GM20431 (cell line): ENCODE results near the gene DUOX2.
"Not testable (repeated sequence)": the region's sequence is repeated elsewhere in the genome, so short reads cannot be mapped to it uniquely, and the experiment has no call there.

Source experiments
- in situ Hi-C: fragments of 300-500 bp; cut with MseI, MboI; formaldehyde crosslinking; loops from one replicate; pipeline ENCODE4 v1.15.0; 2020; ENCODE audit warnings: low sequenced_read_pairs; ENCODE audit not compliant: unreplicated experiment

Gene DUOX2

GRCh38 chr15:45105586-45105985 lies 8.4 kb downstream of the DUOX2 start:
- in situ Hi-C loops, result no loop called here

- in situ Hi-C loops, result not testable (repeated sequence)
Observed at GRCh38 chr15:45104170-45104569, 9.8 kb downstream of the DUOX2 start.

GRCh38 chr15:45102226-45102625 lies 11.7 kb downstream of the DUOX2 start:
- in situ Hi-C loops, result no loop called here

- in situ Hi-C loops, result no loop called here
Observed at GRCh38 chr15:45101749-45102148, 12.2 kb downstream of the DUOX2 start.

GRCh38 chr15:45100884-45101625 lies 12.9 kb downstream of the DUOX2 start:
- in situ Hi-C loops, result no loop called here

GRCh38 chr15:45099549-45100165 lies 14.3 kb downstream of the DUOX2 start:
- in situ Hi-C loops, result no loop called here

- in situ Hi-C loops, result no loop called here
Observed at GRCh38 chr15:45097466-45097865, 16.5 kb downstream of the DUOX2 start.

- in situ Hi-C loops, result no loop called here
Observed at GRCh38 chr15:45095661-45096060, 18.3 kb downstream of the DUOX2 start.

- in situ Hi-C loops, result no loop called here
Observed at GRCh38 chr15:45094358-45094730, 19.6 kb downstream of the DUOX2 start.

- in situ Hi-C loops, result no loop called here
Observed at GRCh38 chr15:45093622-45094357, 20.2 kb downstream of the DUOX2 start.

- in situ Hi-C loops, result no loop called here
Observed at GRCh38 chr15:45093013-45093412, 21.0 kb downstream of the DUOX2 start.

- in situ Hi-C loops, result no loop called here
Observed at GRCh38 chr15:45091576-45091975, 22.4 kb downstream of the DUOX2 start.

GRCh38 chr15:45091161-45091560 lies 22.8 kb downstream of the DUOX2 start:
- in situ Hi-C loops, result no loop called here

GRCh38 chr15:45089712-45090373 lies 24.1 kb downstream of the DUOX2 start:
- in situ Hi-C loops, result no loop called here

GRCh38 chr15:45088801-45089711 lies 24.9 kb downstream of the DUOX2 start:
- in situ Hi-C loops, result no loop called here

- in situ Hi-C loops, result no loop called here
Observed at GRCh38 chr15:45087513-45087912, 26.5 kb downstream of the DUOX2 start.

GRCh38 chr15:45084163-45084562 lies 29.8 kb downstream of the DUOX2 start:
- in situ Hi-C loops, result no loop called here

- in situ Hi-C loops, result no loop called here
Observed at GRCh38 chr15:45083223-45083622, 30.7 kb downstream of the DUOX2 start.

GRCh38 chr15:45082412-45082811 lies 31.6 kb downstream of the DUOX2 start:
- in situ Hi-C loops, result not testable (repeated sequence)

- in situ Hi-C loops, result not testable (repeated sequence)
Observed at GRCh38 chr15:45080593-45080992, 33.4 kb downstream of the DUOX2 start.
